ENCODE data around the gene ZSCAN9. TPM values are rescaled to one million over a fixed set of nuclear protein-coding genes. Genes with fewer than 3 reads are reported as not detected.

ZSCAN9 gene
- total and polyA plus RNA-seq, 9 of the 15 experiments (the other 6 are each of a cell fraction or from before 2014, with no cell fraction given): 18.8 to 48.9 (median 28.7) TPM

- TF ChIP-seq ZBTB40 (IDR thresholded peaks at IDR 0.05) (peak; percentile 99), ZBTB40 (CRISPR knock-in tag; IDR thresholded peaks at IDR 0.05) (no peak), ZBTB12 (CRISPR knock-in tag; IDR thresholded peaks at IDR 0.05) (0 out of 2 replicates have a peak, but pooled peaks have one; percentile 27), ZBTB2 (IDR thresholded peaks at IDR 0.05) (0 out of 2 replicates have a peak, but pooled peaks have one; percentile 40), BRD9 (IDR thresholded peaks at IDR 0.05; ENCODE audit: low read depth, partially characterized antibody) (peak; percentile 75), ZBTB11 (CRISPR knock-in tag; IDR thresholded peaks at IDR 0.05) (peak; percentile 91 to 98 (median 97)), EGR1 (conservative IDR thresholded peaks at IDR 0.05) (no peak), BCOR (IDR thresholded peaks at IDR 0.05) (peak; percentile 85), FUS (optimal IDR thresholded peaks at IDR 0.05; ENCODE audit: low read depth, low read length) (no peak), NFRKB (IDR thresholded peaks at IDR 0.05; ENCODE audit: low read depth) (peak; percentile 89), TCF3 (CRISPR knock-in tag; IDR thresholded peaks at IDR 0.05) (0 out of 2 replicates have a peak, but pooled peaks have one; percentile 24)
Observed at GRCh38 chr6:28252009-28252975, 27.2 kb downstream of the ZSCAN9 start, which contains the start of gene ZKSCAN4 (continued).

Data from K562 (cell line).